GM18951 (cell line): ENCODE measurements around the gene RALGPS1.

ENCODE experiments used
- POLR2A ChIP-seq: IDR thresholded peaks from 4 replicates; pipeline ENCODE4 v1.6.1; 2011; ENCODE audit warnings: mild to moderate bottlenecking; ENCODE audit not compliant: insufficient read length, insufficient read depth; ENCODE audit errors: extremely low read depth
- in situ Hi-C: fragments of 300-500 bp; cut with MboI; formaldehyde crosslinking; loops from one replicate; pipeline ENCODE4 v1.12.0; 2022; ENCODE audit warnings: low sequenced_read_pairs, mixed read lengths, inconsistent platforms; ENCODE audit not compliant: unreplicated experiment

The RALGPS1 gene, protein sequence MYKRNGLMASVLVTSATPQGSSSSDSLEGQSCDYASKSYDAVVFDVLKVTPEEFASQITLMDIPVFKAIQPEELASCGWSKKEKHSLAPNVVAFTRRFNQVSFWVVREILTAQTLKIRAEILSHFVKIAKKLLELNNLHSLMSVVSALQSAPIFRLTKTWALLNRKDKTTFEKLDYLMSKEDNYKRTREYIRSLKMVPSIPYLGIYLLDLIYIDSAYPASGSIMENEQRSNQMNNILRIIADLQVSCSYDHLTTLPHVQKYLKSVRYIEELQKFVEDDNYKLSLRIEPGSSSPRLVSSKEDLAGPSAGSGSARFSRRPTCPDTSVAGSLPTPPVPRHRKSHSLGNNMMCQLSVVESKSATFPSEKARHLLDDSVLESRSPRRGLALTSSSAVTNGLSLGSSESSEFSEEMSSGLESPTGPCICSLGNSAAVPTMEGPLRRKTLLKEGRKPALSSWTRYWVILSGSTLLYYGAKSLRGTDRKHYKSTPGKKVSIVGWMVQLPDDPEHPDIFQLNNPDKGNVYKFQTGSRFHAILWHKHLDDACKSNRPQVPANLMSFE

DNA sequence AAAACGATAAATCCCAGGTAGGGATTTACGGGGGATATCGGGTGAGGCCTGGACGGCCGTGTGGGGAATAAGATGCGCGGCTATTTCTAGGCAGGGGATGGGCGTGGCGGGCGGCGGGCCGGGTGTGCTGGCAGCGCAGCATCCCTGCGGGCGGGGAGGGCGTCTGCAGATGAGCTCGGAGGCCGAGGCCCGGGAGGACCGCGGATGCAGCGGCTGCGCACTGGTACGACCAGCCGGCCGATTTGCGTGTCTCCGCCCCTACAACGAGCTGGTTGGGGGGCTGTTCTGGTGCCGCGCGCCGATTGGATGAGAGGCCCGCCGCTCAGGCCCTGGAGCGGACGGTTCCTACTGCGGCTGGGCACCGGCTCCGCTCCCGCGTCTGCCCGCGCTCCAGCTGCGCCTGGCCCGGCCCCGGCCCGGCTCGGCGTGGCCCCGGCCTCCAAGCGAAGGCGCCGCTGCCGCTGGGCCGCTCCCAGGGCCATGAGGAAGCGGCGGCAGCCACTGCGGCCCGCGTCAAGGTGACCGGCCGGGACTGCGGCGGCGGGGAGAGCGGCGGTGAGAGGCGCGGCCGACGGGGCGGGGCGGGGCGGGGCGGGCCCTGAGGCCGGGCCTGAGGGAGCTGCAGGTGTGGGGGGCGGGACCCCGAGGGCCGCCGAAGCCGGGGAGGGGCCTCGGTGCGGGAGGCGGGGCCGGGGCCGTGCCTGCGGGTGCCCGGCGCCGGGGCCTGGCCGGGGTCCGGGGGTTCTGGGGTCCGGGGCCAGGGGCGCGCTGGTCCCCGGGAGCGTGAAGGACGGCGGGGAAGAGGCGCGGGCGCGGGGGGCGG lies at the start of gene RALGPS1:
Gene RALGPS1, plus strand, starts transcription at position 325 of the 823 bp plus-strand sequence. CDS start 47,508 bp downstream, outside the sequence.
- in situ Hi-C loops: no loop called here
- TF ChIP-seq POLR2A: peak; percentile 60

DNA sequence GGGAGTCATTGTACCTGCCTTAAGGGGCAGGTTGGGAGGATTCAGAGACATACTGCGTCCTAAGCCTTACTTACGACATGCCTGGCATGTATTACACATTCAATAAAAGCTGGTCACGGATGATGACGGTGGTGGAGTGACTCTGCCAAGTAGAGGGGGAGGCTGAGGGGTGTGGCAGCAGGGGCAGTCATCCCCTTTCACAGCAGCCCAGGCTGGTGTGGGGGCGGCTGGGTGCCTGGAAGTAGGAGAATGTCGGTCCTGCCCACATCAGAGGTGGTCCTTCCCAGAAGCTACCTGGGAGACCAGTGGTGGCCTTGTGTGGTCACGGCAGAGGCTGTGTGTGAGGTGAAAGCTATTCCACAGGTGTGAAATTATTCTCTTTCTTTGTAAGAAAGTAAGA lies 45.2 kb upstream of the RALGPS1 start:
- no peak for TF ChIP-seq POLR2A
- in situ Hi-C loops: no loop called here

DNA sequence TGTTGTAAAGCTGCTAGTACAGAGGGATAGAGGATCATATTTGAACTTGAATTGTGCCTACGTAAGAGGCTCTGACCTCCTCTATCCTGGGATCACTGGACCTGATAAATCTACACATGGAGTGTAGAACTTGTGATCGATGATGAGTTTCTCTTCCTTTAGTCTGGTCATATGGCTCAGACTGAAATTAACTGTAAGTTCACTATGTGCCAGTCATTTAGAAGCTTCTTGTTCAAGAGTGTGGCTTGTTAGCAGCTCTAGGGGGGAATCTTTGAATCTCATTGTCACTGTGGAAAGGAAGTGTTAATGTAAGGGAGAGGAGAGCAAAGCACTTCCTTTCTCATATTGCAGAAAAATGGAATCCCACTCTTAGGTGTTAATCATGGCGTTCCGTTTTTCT lies 42.1 kb upstream of the RALGPS1 start:
- in situ Hi-C loops: no loop called here

DNA sequence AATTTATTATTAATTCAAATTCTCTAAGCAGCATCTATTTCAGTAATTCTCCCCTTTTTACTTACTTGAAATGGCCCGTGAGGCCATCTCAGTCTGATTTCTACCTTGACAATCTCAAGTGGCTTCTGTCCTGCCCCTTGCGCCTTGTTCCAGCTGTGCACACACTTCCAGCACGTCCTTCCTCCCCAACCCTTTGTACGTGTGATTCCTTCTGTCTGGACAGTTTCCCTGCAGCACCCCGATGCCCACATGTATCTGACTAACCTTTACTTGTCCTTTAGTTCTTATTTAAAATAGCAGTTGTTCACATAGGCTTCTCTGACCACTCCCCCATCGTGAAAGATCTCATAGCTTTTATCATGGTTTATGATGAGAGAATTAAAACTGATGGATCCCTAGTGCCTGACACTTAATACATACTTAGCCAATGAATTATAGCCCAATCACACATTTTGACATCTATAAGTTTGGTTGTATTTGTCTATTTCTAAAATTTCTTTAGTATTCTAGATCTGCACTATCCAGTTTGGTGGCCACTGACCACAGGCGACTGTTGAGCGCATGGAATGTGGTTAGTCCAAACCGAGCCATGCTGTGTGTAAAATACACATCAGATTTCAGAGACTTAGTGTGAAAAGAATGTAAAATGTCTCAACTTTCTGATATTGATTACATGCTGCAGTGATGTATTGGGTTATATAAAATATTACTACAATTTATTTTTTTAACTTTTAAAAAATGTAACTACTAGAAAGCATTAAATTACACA lies 39.9 kb upstream of the RALGPS1 start:
- no peak for TF ChIP-seq POLR2A
- in situ Hi-C loops: no loop called here

More for the DNA sequence above, 42.1 kb upstream of the RALGPS1 start:
- no peak for TF ChIP-seq POLR2A

DNA sequence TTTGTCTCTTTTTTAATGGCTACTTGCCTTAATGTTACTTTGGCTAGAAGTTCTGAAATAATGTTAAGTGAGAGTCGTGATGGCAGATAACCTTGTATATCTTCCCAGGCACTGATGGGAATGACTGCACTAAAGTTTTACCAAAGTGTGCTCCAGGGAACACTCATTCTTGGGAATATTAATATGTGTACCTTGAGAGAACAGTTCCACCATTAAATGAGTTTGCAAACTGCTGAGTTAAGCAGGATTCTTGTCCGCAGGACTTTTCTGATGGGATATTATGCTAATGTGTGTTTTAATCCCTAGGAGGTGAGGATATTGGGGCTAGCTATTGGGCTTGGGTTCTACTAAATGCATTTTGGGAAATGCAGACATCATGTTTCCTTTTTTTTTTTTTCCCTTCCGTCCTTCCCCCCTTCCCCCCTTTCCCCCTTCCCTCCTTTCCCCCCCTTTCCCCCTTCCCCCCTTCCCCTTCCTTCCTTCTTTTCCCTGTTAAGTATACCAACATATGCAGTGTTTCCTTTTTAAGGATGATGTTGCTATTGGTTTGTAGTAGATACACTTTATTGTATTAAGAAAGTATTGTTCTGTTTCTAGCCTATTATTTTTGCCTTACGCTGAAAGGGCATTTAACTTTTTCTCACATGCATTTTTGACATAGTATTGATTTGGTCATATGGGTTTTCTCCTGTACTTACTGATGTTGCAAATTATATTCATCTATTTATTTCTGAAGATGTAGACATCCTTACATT lies 38.6 kb upstream of the RALGPS1 start:
- in situ Hi-C loops: no loop called here

DNA sequence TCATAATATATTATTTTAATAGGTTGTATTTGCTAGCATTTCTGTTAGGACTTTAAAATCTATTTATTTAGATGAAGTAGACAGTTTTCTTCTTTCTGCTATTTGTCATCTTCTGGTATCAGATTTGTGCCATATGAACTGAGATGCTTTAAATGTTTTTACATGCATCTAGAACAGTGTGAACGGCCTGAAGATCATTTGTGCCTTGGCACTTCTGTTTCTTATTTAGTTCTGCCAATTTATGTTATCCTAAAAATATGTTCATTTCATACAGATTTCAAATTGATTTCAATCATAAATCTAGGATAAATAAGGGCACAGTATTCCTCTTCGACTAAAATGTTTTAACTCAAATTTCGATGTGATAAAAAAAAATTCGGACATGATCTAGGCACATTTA lies 38.1 kb upstream of the RALGPS1 start:
- TF ChIP-seq POLR2A: no peak
- in situ Hi-C loops: no loop called here

More for the DNA sequence above, 38.6 kb upstream of the RALGPS1 start:
- TF ChIP-seq POLR2A: no peak

DNA sequence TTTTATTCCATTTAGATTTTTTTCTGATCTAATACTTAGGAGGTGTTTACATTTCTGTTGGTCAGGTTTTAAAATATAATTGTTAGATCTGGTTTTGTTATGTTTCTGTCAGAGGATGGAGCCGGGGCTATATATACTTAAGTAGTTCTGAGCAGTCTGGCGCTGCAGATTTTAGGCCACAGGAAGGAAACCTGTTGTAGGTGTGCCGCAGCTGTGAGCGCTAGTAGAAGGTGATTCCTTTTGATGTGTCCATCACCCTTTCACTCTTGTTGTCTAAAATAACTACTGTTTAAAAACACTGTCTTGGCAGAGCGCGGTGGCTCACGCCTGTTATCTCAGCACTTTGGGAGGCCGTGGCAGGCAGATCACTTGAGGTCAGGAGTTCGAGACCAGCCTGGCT lies 37.2 kb upstream of the RALGPS1 start:
- no peak for TF ChIP-seq POLR2A
- in situ Hi-C loops: no loop called here

DNA sequence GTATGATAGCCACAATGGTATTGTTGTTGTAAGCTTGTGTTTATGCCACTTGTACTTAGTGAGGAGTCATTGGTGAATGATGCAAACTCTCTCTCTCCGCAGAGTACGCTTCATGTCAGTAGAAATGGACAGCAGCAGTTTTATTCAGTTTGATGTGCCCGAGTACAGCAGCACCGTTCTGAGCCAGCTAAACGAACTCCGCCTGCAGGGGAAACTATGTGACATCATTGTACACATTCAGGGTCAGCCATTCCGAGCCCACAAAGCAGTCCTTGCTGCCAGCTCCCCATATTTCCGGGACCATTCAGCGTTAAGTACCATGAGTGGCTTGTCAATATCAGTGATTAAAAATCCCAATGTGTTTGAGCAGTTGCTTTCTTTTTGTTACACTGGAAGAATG lies 35.3 kb upstream of the RALGPS1 start:
- TF ChIP-seq POLR2A: no peak
- in situ Hi-C loops: no loop called here

DNA sequence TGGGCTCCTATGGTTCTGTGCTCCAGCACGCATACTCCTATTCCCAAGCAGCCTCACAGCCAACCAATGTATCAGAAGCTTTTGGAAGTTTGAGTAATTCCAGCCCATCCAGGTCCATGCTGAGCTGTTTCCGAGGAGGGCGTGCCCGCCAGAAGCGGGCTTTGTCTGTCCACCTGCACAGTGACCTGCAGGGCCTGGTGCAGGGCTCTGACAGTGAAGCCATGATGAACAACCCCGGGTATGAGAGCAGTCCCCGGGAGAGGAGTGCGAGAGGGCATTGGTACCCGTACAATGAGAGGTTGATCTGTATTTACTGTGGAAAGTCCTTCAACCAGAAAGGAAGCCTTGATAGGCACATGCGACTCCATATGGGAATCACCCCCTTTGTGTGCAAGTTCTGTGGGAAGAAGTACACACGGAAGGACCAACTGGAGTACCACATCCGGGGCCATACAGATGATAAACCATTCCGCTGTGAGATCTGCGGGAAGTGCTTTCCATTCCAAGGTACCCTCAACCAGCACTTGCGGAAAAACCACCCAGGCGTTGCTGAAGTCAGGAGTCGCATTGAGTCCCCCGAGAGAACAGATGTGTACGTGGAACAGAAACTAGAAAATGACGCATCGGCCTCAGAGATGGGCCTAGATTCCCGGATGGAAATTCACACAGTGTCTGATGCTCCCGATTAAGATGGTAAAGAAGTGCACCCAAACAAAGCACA lies 34.2 kb upstream of the RALGPS1 start:
- in situ Hi-C loops: no loop called here
- TF ChIP-seq POLR2A: no peak

DNA sequence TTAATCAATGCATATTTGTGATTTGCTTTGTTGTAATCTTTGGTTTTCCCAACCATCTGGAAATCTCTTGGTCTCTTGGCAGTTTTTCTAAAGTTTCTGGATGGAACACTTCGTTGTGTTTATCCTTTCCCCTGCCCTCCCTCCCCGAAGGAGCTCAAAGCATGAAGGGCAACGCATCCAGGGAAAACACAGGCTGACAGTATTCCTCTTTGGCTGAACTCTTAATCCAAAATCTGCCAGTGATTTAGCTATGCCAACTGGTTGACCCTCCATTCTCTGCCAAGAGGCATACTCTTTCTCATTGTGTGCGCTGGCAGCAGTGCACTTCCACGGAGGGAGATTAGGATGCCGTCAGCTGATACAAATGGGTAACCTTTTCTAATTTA lies 33.6 kb upstream of the RALGPS1 start:
- no peak for TF ChIP-seq POLR2A
- in situ Hi-C loops: no loop called here

DNA sequence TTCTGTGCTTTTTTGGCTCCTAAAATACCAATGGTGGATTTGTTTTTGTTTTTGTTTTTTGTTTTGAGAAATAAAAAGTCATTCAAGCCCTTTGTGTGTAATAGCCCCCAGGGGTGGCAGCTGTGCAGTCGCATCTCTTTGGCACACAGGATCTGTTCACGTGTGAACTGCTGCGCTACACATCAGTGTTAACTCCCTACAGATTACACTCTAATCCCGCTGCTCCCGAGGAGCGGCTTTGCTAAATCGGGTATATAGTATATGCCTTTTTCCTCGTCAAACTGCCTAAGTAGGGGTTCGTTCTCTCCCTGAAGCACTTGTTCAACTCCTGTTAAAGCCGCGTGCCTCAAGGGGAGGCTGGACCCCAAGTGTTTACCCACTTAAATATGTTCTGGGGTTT lies 31.8 kb upstream of the RALGPS1 start:
- in situ Hi-C loops: no loop called here
- no peak for TF ChIP-seq POLR2A

DNA sequence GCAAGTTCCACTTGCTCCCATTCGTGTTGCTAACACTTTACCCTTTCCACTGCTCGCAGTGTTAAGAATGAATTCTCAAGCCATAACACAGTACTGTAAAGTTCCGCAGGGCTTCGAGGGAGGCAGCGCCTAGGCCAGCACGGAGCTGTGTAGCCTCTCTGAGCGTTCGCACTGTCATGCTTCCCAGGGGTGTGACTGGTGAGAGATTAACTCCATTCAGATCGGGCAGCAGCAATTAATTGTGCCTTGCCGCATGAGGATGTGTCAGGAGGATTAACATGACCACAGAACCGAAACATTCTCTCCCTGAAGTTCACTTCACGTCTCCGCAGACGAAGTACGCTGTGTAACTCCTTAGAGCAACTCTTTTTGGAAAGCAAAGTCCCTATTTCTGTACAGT lies 30.9 kb upstream of the RALGPS1 start:
- TF ChIP-seq POLR2A: no peak
- in situ Hi-C loops: no loop called here
